GM12875 (cell line): ENCODE results near the gene NIPAL3.

Experiments
- H3K4me3 ChIP-seq: one replicate; pipeline ENCODE4 v1.5.1; 2011; ENCODE audit warnings: low read depth, low read length, control low read depth
- CTCF ChIP-seq: IDR thresholded peaks from 2 replicates; pipeline ENCODE4 v1.5.1; 2011; ENCODE audit warnings: low read depth, mild to moderate bottlenecking, control low read depth, inconsistent platforms, low read length, moderate library complexity, borderline replicate concordance; ENCODE audit not compliant: insufficient read depth

Gene NIPAL3

GRCh38 chr1:24472527-24473251 lies 57.1 kb downstream of the NIPAL3 start:
- no peak overlapping the region for H3K4me3 ChIP-seq
- no peak for TF ChIP-seq CTCF

- no peak overlapping the region for H3K4me3 ChIP-seq
- no peak for TF ChIP-seq CTCF
Observed at GRCh38 chr1:24474193-24474592, 58.6 kb downstream of the NIPAL3 start.

DNA sequence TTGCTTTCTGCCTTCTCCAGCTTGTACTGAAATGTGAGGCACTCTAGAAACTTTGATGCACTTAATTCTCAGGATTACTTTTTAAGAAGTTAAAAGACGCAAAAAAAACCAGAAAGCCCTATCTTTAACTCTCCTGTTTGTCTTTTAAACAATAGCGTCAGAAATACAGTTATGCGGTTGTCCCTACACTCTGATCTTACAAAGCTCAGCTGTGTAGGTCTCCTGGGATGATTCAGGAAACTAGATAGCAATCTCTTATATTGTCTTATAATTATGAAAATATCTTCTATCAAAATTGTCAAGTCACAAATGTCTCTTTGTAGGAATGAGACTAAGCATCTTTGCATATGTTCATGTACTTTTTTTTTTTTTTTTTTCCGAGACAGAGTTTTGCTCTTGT lies 60.1 kb downstream of the NIPAL3 start:
- no peak for TF ChIP-seq CTCF
- no peak overlapping the region for H3K4me3 ChIP-seq

DNA sequence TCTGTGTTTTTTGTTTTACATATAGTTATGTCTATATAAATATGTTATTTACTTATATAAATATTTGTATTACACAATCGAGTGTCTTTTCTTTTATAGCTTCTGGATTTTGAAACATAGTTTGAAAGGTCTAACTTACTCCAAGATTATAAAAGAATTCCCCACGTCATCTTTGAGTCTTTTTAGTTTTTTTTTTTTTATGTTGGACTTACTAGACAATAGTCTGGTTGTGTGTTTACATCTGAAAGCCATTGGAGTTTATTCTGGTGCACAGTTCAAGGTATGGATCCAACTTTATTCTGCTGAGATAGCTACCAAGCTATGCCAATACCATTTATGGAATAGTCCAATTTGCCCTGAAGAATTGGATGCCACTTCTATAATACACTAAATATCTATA lies 61.0 kb downstream of the NIPAL3 start:
- no peak for TF ChIP-seq CTCF

GRCh38 chr1:24477309-24477708 lies 61.7 kb downstream of the NIPAL3 start:
- TF ChIP-seq CTCF, result no peak
- no peak overlapping the region for H3K4me3 ChIP-seq

More for the DNA sequence above, 61.0 kb downstream of the NIPAL3 start:
- no peak overlapping the region for H3K4me3 ChIP-seq

- no peak for TF ChIP-seq CTCF
- no peak overlapping the region for H3K4me3 ChIP-seq
Observed at GRCh38 chr1:24481101-24481500, 65.5 kb downstream of the NIPAL3 start.

- TF ChIP-seq CTCF, result no peak
- H3K4me3 ChIP-seq, result no peak overlapping the region
Observed at GRCh38 chr1:24481843-24482610, 66.4 kb downstream of the NIPAL3 start.
